G401.6 (cell line): ENCODE data around the gene TRIM9.

Source experiments
- FAIRE-seq: peaks from 2 replicates; lab custom pipeline; 2012; peaks lifted over from hg19 to GRCh38; lab: Jason Lieb, UNC

TRIM9 gene

DNA sequence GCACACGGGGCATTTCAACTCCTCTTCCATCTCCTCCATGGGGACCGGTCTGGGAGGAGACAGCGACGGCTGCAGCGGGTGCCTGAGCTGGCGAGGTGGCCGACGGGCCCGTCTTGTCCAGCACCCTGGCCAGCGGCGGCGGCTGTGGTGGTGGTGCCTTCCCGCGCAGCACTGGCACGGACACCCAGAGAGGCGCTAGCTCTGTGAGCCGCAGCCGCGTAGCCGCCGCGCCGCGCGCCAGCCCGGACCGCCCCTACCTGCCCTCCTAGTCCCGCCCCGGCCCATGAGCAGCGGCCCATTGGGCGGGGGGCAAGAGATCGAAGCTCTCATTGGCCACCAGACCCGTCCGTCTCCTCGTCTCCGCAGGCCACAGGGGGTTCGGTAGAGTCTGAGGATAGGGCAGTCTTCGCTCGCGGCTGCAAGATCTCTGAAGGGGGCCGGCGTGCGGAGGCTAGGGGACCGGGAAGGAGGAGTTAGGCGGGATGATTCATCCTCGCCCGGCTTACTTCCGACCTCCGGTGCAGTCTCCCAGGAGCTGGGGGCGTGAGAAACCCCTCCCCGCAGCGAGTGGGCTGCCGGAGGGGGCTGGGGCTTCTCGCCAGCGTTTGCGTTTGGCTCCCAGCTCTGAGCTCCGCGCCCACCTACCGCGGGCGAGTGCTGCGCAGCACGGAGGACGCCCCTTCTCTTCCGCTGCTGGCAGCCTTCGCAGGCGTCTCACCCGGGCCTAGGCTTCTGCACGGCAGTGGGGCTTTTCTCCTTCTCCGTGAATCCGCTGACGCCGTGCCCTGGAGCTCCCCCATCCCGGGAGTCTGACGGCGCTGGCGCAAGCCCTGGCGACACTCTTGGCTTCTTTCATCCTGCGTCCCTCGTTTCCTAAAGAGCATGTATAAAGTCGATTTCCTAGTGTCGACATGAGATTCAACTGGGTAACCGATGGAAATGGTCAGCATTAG, at the start of gene TRIM9:
Gene TRIM9, minus strand, starts transcription at position 205 of the 953 bp plus-strand sequence. Its CDS starts 166 bp downstream, at position 39.
- no peak for FAIRE-seq

DNA sequence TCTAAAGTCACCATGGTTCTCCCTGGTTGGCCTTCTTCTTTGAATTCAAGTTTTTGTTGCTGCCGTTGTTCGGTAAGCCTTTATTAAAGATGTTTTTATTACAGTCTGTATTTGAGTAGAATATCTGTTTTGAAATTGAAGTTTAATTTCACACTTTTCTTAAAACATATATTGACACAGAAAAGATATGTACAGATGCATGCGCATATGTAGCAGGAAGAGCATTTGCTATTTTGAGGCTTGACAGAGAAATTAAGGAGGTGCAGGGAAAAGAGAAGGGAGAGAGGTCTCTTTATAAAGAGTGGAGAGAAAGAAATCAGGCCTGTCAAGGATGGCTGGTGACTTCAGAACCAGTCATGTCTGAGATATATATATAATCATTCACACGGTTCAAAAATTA, 46.0 kb upstream of the TRIM9 start:
- no peak for FAIRE-seq

DNA sequence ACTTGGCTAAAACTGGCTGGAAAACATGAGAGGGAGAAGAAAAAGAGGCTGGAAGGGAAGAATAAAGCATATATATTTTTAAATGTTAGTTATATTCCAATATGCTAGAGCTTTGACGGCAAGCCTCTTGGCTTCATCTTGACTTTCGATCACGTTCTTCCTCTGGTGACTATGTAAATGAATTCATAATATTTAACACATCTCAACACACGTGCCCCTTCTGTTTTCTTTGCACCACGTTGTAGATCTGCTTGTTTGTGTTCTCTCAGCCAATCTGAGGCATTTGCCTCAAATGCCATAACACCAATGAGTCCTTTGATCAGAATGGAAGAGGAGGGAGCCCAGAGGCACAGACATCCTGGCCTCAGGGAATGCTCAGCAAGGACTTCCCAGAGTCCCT, 45.4 kb upstream of the TRIM9 start:
- FAIRE-seq, result no peak

DNA sequence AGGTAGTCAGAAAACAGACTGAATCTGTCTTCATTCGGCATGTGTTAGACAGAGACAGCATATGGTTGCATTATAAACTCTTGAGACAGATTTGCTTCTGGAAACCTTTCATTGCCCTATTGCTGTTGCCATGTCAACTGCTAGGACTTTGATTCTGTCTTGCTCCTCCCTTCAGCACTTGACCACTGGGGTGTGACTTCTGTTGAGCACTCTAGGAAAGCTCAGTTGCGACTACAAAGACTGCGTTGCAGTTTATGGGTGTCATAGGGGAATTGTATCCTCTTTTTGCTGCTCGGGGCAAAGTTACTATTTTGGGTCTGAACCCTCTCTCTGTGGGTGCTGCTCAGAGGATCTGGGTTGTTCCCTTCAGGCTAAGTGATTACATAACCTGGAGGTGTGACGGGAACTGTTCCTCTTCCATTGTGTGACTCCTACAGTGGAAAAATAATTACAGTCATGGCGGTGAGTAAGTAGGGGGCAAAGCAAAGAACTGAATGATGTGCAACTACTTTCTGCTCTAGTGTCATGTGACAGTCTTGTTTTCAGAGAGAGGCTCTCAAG, 44.3 kb upstream of the TRIM9 start:
- no peak for FAIRE-seq

GRCh38 chr14:51138404-51139103, 43.6 kb upstream of the TRIM9 start:
- no peak for FAIRE-seq

DNA sequence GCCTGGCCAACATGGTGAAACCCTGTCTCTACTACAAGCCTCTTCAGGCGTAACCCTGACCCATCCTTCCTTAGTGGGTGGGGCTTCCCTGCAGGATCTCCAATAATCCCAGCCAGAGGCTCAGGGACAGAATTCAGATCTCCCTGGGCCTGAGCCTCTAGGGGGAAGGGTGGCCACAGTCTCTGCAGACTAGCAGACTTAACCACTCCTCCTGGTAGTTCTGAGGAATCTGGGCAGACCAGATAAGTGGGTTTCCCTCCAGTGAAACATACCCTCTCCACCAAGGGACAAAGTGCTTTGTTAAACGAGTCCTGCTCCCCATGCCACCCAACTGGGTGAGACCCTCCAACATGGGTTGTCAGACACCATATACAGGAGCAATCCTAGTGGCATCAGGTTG, 36.6 kb upstream of the TRIM9 start:
- no peak for FAIRE-seq

- no peak for FAIRE-seq
Measured at GRCh38 chr14:51129130-51129529, 34.2 kb upstream of the TRIM9 start.

DNA sequence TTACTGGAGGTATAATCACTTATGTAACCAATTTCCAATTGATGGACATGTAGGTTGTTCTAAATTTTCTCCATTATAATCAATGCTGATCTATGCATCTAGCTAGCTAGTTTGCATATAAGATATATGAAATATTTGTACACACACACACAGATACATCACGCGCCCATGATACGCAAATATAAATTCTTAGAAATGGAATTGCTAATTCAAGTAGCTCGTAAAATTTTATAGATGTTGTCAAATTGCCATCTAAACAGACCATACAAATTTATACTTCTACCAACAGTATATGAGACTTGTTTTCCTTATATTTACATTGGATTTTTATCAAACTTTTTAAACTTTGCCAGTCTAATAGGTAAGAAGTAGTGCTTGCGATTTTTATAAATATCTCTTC, 29.1 kb upstream of the TRIM9 start:
- no peak for FAIRE-seq

DNA sequence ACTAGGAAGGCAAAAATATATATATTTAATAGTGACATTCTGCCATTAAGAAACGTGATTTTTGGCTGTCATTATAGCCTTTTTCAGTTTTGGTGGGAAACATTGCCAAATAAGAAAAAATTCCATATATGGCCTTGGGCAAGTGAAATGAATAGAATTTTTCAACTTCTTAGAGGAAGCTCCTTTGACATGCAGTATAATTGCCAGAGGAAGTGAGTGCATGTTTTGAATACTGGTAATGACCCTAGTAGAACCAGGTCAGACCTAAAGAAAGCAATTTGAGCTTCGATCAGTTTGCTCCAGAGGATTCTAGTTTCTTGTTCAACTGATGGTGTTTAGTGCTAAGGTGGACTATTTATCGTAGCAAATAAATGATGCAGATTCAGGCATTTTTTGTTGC, 26.2 kb upstream of the TRIM9 start:
- FAIRE-seq, result no peak

- no peak for FAIRE-seq
Measured at GRCh38 chr14:51119411-51120051, 24.6 kb upstream of the TRIM9 start.

GRCh38 chr14:51118993-51119392, 24.1 kb upstream of the TRIM9 start:
- FAIRE-seq, result no peak

GRCh38 chr14:51117593-51117992, 22.7 kb upstream of the TRIM9 start:
- FAIRE-seq, result no peak

DNA sequence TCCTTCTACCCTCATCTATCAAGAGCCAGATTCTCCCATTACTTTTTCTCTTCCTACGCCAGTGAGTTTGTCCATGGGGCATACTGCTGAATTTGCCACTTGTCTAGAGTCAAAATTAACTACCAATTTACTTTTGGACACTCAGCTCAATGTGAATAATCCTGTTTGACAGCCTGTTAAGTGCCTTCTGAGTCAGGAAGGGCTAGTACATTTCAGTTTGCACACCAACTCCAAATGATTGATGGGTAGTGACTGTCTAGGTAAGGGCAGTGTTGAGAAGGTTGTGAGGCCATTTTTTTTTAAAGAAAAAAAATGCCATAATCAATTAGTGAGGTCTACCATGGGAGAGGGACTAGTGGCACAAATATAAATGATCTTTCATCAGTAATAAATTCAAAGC, 21.8 kb upstream of the TRIM9 start:
- FAIRE-seq, result no peak

DNA sequence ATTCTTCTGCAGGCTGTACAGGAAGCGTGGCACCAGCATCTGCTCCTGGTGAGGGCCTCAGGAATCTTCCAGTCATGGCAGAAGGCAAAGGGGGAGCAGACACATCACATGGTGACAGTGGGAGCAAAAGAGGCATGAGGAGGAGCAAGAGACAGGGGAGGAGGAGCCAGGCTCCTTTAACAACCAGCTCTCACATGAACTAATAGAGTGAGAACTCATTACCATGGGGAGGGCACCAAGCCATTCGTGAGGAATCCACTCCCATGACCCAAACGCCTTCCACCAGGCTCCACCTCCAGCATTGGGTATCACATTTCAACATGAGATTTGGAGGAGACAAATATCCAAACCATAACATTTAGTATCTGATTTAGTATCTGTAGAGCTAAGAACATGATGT, 14.7 kb upstream of the TRIM9 start:
- FAIRE-seq, result no peak

GRCh38 chr14:51107801-51108200, 12.9 kb upstream of the TRIM9 start:
- no peak for FAIRE-seq

DNA sequence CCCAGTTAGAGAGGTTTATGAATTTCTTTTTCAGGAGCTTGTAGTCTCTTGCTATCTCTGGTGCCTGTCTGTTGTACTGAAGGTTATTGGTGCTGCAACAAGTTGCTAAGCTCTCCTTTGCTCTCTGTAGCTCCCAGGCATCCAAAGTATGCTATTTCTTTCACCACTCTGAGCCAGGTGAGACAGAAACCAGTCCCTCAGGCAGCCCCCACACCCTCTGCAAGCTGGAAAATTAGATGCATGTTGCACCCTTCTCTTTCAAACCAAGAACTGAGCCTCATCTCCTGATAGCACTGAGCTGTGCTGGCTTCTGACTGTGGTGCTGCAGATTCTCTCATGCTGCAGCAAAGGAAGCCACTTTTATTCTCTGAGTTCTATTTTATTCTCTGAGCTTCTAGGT, 9.6 kb upstream of the TRIM9 start:
- FAIRE-seq, result no peak

- no peak for FAIRE-seq
Measured at GRCh38 chr14:51097287-51097686, 2.4 kb upstream of the TRIM9 start.

GRCh38 chr14:51096870-51097269, 2.0 kb upstream of the TRIM9 start:
- FAIRE-seq, result no peak

GRCh38 chr14:51095854-51096823, 1.2 kb upstream of the TRIM9 start:
- FAIRE-seq, result no peak

GRCh38 chr14:51094282-51094821, 553 bp downstream of the TRIM9 start:
- FAIRE-seq, result no peak
